ENCODE data around the gene APPBP2. TPM values are rescaled to one million over a fixed set of nuclear protein-coding genes. Genes with fewer than 3 reads are reported as not detected.

The APPBP2 gene
- total and polyA plus RNA-seq, 2 donors (not counting 3 experiments of a cell fraction or from before 2014, with no cell fraction given), result 8.4 to 49.1 TPM

- TF ChIP-seq JUN (IDR thresholded peaks at IDR 0.05; ENCODE audit: borderline replicate concordance, insufficient read depth, insufficient read length, low read depth), result no peak
- no peak for TF ChIP-seq EZH2 (IDR thresholded peaks at IDR 0.05; ENCODE audit: borderline replicate concordance, low read depth, low read length, severe bottlenecking)
- TF ChIP-seq CTCF (IDR thresholded peaks at IDR 0.05; ENCODE audit: extremely low read depth in 1 of 2, insufficient read depth in 1 of 2, low read depth in 1 of 2, low read length in 2 of 2), result no peak
- no peak for TF ChIP-seq FOS (IDR thresholded peaks at IDR 0.05; ENCODE audit: borderline replicate concordance, insufficient read depth, low read length)
- no peak for TF ChIP-seq MAX (IDR thresholded peaks at IDR 0.05; ENCODE audit: insufficient read depth, insufficient read length)
- TF ChIP-seq MYC (IDR thresholded peaks at IDR 0.05; ENCODE audit: low read depth, low read length), result no peak
- TF ChIP-seq GATA2 (IDR thresholded peaks at IDR 0.05; ENCODE audit: insufficient read depth, insufficient read length, low read depth, low read length), result no peak
- no peak for TF ChIP-seq POLR2A (IDR thresholded peaks at IDR 0.05; ENCODE audit: low read depth, low read length)
- TF ChIP-seq POLR2AphosphoS5 (IDR thresholded peaks at IDR 0.05; ENCODE audit: insufficient read depth, low read depth, low read length), result no peak
- BruUV-seq (replicated peaks), result no TSS peak
- Histone ChIP-seq H3K9me3 (replicated peaks; ENCODE audit: control insufficient read depth, insufficient read depth, low read length) (no peaks in the 10 kb centered on the region), H3K27ac (ENCODE audit: insufficient read depth, low read depth, low read length) (no peak overlapping the region), H3K4me2 (ENCODE audit: insufficient read depth, low read length) (no peak overlapping the region), H2AFZ (ENCODE audit: low read depth, low read length) (no peak overlapping the region), H3K9me1 (replicated peaks; ENCODE audit: control insufficient read depth, extremely low read depth, insufficient read depth, low read length) (no peaks in the 10 kb centered on the region), H3K27me3 (ENCODE audit: control insufficient read depth in 2 of 2, insufficient read depth in 2 of 2, low read length in 2 of 2) (no peaks in the 10 kb centered on the region), H3K4me3 (replicated peaks in 1 of 3; ENCODE audit: insufficient read depth in 1 of 3, low read depth in 1 of 3, low read length in 3 of 3) (no peak overlapping the region), H4K20me1 (replicated peaks; ENCODE audit: control insufficient read depth, extremely low read depth, insufficient read depth, low read length) (no peaks in the 10 kb centered on the region), H3K9ac (replicated peaks; ENCODE audit: extremely low read depth, insufficient read depth, low read length) (no peak overlapping the region), H3K79me2 (ENCODE audit: control insufficient read depth, insufficient read depth, low read length) (peaks cover 58% of the 10 kb centered on the region), H3K36me3 (ENCODE audit: control insufficient read depth in 2 of 2, extremely low read depth in 1 of 2, insufficient read depth in 2 of 2, low read length in 2 of 2) (peaks cover 0 to 6% of the 10 kb centered on the region in 2 experiments), H3K4me1 (ENCODE audit: control insufficient read depth, extremely low read depth, insufficient read depth, low read length) (peaks cover 3% of the 10 kb centered on the region)
- intact Hi-C loops (cut with micrococcal nuclease) (no loop called here), dilution Hi-C loops (cut with MboI; ENCODE audit: extremely low pct_ligation_motif_present, low sequenced_read_pairs) (no loop called here)
- DNase-seq (ENCODE audit: low read depth, low spot score) (no peak), FAIRE-seq (no peak)
- ChIA-PET CTCF (interaction anchor here (0.9 to 1.6 kb wide), 2 partner anchors 19 to 67 kb away, joined by 3 to 4 read pairs; no protein-coding TSS in a partner anchor), POLR2A (interaction anchor here (0.7 kb wide), 1 partner anchor 10 kb away, joined by 4 read pairs; no protein-coding TSS in a partner anchor)
Observed at GRCh38 chr17:60502145-60502544, 23.9 kb downstream of the APPBP2 start.
